Activated CD8-positive, alpha-beta memory T cell treated with anti-CD3 and anti-CD28 coated beads, Interleukin-2, amount 50 U/mL, for 24 hours (primary cell): ENCODE measurements around the gene MMGT1.

Experiments used
- DNase-seq: peaks from one replicate; pipeline ENCODE4 v3.0.0-alpha.2; 2020; ENCODE audit errors: extremely low read depth

Gene MMGT1

DNA sequence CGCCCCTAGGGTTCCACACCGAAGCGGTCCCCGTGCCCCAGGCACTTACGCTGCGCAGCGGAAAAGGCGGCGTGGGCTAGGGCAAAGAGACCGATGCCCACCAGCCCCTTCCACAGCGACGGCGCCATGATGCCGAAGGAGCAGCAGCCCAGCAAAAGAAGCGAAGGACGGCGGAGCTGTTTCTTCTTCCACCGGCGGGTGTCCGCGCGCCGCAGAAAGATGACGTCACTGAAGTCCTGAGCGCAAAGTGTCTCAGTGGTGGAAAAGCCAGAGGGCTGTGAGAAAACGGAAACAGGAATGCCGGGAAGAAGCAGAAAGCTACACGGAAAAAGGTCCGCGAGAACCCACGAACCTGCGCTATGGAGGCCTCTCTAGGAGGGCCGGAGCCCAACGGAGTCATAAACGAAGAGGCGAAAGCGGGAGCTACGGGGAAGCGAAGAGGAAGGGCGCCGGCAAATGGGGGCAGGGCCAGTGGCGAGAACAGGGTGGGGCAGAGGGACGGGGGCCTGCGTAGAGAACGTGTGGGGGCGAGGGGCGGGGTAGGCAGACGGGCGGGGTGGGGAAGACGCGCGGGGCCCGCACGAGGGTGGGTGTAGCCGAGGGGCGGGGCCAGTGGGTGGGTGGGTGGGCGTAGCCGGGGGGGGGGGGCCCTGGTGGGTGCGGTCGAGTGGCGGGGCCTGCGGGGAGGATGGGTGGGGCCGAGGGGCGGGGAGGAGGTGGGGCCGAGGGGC, at the start of gene MMGT1:
TSS of gene MMGT1 (minus strand) at position 441 of the 731 bp plus-strand sequence. CDS start at position 128, 313 bp downstream.
- peak; percentile 51 for DNase-seq

DNA sequence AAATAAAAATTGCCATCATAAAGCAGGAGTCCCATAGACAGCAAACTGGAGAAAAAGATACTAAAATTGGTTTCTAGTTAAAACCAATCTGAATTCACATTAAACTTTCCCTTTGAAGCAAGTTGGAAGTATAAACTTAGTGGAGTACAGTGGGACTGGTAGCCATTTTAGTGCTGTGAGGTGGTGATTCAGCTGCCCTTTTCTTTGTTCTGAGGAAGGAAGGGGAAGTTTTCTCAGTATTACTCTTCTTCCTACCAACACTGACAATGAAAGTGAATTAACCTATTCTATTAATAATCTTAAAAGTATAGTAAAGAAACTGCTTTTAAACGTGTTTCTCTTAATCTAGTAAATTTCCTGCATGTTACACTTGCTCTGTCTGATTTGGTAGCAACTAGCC, 48.1 kb upstream of the MMGT1 start:
- no peak for DNase-seq

DNA sequence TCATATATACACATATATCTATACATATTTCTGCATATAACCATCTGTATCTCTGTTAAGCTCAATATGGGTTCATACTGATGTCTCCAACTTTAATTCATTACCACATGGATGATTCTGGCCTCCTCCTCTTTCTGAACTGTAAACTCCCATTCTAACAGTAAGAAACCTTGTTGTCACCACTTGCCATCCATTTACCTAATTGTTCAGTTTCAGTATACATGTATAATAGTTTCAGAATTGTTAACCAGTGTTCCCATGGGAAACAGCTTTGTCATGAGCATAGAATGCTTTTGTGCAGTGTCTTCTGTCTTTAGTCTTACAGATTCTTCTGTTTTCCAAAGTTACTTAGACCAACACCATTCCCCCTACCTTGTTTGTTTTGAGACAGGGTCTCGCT, 47.4 kb upstream of the MMGT1 start:
- DNase-seq, result no peak

DNA sequence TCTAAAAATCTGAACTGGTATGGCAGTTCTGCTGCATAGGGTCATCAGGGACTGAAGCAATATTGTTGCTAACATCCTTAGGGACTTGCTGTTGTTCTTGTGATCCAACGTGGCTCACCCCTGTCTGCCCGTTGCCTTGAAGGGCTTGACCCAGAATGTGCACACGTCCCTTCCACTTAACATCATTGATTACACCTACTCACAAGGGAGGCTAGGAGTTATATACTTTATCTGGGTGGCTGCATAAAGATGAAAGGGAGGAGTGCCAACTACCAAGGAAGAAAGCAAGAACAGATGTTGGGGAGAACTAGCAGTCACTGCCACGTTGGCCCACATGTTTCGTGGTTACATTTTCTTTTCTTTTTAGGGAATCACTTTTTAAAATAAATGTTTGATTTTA, 45.4 kb upstream of the MMGT1 start:
- DNase-seq, result no peak

DNA sequence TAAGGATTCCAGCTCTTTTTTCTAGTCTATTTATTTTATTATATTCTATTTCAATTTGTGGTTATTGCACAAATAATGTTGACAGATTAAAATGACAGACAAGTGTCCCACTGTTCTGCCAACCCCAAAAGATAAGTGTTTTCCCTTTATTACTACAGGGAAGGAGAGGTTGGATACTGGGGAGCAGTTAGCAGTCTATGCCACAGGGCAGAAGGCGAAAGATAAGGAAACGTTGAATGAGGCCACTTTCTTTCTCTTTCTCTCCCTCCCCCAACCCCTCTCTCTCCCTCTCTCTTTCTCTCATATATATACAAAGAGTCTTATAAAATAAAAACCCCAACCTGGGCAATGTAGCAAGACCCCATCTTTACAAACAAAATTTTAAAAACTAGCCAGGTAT, 43.1 kb upstream of the MMGT1 start:
- no peak for DNase-seq

DNA sequence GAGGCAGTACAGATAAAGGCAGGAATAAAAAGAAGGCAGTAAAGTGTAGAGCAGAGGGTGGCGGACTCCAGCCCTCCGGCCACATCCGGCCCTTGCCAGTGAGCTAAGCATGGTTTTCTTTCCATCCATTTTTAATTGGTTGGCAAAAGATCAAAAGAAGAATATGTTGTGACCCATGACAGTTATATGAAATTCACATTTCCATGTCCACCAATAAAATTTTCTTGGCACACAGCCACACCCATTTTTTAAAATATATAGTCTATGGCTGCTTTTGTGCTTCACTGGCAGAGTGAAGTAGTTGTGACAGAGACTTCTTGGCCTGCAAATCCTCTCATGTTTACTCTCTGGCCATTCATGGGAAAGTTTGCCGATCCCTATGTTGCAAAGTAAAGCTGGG, 41.2 kb upstream of the MMGT1 start:
- DNase-seq, result no peak

DNA sequence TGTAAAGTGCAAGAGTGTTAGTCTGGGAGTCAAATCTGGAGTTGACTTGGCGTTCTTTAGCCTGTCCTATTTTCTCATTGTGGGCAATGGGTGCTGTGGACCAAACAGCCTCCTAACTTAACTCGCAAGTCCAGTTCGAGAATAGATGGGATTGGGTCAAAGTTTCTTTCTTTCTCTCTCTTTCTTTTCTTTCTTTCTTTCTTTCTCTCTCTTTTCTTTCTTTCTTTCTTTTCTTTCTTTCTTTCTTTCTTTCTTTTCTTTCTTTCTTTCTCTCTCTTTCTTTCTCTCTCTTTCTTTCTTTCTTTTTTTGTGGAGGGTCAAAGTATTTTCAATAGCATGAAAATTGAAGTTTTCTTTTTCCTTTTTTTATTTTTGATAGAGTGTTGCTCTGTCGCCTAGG, 14.5 kb upstream of the MMGT1 start:
- DNase-seq, result no peak

DNA sequence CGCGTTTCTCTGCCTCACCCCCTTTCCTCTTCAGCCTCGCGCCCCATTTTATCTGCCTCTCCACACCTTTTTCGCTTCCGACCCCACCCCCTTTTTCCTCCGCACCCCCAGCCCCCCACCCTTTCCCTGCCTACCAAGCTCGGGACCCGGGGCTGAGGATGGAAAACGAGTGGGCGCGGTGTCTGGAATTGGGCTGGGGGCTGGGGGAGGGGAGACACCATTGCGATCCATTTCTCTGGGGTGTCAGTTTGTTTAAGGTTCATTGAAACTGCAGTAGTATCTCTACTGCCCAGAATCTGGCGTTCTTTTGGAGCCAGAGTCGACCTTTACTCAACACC, 12.2 kb upstream of the MMGT1 start:
- DNase-seq, result no peak

DNA sequence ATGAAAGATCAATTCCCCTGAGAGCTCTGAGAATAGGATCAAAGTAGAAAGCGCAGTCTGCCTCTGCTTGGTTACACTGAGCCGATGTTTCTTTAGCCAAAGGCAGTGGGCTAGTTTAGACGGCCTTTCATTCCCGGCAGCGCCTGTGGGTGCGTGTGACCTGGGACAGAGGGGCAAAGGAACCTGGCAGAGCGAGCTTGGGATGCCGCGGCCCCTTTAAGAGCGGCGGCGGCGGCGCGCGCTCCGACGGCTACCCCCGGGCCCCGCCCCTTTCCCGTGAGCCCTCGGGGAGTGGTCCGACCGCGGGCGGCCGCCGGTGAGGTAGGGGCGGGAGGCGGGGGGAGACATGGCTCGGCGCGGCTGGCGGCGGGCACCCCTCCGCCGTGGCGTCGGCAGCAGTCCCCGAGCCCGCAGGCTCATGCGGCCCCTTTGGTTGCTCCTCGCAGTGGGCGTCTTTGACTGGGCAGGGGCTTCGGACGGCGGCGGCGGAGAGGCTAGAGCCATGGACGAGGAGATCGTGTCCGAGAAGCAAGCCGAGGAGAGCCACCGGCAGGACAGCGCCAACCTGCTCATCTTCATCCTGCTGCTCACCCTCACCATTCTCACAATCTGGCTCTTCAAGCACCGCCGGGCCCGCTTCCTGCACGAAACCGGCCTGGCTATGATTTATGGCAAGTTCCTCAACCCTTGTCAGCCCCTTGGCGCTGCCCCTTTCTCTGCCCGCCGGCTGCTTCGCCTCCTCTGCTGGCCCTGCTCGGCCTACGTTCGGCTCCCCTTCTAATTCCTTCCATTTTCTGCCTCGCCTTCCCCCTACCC, 11.6 kb upstream of the MMGT1 start, which contains the start of gene SLC9A6:
TSS of gene SLC9A6 (plus strand) at position 279 of the 816 bp plus-strand sequence. CDS start at position 503, 224 bp downstream.
- peak; percentile 20 for DNase-seq

DNA sequence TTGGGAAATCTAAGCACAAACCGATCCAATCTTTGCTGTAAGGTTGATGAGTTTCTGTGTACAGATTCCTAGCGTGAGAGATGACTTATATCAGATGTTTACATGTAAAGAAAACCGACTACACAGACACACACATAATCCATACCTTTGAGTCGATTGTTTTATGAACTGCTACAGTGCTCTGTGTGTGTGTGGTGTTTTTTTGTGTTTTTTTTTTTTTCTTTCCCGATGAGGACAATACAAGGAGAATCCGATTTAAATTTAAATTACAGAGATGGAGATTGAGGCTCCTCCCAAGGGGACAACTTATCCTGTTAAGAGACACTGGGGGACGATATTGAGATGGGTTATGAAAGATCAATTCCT, 11.0 kb upstream of the MMGT1 start:
- no peak for DNase-seq

DNA sequence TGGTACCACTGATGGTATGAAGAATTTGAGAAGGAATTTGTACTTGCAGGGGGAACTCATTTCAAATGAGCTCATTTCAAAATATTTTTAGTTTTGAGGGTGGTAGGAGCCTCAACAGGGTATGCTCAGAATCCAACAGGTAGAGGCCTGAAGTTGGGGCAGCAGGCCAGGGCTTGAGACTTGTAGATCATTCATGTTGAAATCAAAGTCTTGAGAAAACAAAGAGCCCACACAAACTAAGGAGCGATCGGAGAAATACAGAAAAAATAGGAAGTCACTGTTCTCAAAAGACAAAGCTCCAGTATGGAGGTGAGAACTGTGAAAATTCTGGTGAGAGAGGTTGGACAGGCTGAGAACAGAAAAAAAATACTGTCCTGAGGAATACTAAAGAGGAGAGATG, 10.5 kb upstream of the MMGT1 start:
- DNase-seq, result no peak

DNA sequence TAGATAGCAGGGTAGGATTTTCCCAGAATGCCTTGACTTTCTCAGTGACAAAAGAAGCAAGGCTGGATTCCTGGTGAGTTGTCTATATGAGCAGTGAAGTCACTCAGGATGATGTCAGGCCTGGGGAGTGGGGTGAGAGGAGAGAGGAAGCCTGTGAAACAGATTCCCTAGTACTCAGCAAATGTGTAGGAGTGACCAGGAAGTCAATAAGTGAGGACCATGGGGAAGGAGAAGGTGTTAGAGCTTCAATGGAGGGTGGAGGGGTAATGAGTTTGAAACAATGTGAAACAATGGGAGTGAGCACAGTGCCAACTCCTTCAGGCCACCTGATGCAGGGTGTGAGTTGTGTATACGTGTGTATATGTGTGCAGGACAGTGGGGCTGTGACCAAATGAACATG, 9.1 kb upstream of the MMGT1 start:
- no peak for DNase-seq

DNA sequence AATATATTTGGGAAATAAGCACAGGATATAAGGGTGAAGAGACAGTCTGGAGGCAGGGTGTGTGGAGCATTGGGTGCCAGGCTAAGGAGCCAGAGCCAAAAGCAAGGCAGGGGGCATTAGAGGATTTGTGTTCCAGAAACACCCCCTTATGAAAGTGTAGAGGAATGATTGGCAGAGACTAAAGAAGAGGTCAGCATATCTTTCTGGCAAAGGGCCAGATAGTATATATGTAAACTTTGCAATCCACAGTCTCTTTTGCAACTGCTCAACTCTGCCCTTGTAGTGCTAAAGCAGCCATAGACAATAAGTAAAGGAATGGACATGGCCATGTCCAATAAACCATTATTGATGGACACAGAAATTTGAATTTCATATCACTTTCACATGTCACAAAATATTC, 7.9 kb upstream of the MMGT1 start:
- DNase-seq, result no peak

DNA sequence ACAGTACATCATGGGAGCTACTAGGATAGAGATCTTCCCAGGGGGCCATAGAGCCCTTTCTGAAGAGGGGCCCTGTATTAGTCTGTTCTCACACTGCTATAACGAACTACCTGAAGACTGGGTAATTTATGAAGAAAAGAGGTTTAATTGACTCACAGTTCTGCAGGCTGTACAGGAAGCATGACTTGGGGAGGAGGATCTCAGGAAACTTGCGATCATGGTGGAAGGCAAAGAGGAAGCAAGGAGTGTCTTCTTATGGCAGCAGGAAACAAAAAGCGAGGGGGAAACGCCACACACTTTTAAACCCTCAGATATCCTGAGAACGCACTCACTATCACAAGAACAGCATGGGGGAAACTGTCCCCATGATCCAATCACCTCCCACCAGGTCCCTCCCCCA, 7.2 kb upstream of the MMGT1 start:
- no peak for DNase-seq

DNA sequence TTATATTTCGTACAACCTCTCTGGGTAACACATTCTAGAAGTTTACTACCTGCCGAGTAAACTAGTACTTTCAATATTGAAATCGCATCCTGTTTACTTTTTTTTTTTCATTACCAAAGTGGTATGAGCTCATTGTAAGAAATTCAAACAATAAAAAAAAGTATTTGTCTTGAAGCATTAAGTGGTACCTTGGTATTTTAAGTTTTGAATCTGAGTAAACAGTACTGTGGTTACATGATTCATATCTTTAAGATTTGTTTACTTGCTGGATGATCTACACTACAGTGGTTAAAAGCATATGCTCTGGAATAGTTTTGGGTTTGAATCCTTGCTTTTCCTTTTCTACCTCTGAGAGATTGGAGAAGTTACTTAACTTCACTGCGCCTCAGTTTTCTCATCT, 3.8 kb upstream of the MMGT1 start:
- no peak for DNase-seq

DNA sequence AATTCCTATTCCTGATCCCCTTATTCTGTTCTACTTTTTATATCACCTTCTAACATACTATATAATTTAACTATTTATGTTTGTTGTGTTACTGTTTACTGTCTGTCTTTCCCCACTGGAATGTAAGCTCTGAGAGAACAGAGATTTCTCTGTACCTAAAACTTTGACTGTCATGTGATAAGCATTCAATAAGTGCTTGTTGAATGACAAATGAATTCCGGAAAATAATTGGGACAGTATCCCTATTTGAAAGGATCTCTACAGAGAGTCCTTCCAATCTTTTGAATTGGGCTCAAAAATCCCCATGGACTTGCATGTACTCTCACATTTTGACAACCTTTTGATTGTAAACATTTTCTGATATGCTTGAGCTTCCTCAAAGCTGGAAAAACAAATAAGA, 1.6 kb upstream of the MMGT1 start:
- DNase-seq, result no peak

DNA sequence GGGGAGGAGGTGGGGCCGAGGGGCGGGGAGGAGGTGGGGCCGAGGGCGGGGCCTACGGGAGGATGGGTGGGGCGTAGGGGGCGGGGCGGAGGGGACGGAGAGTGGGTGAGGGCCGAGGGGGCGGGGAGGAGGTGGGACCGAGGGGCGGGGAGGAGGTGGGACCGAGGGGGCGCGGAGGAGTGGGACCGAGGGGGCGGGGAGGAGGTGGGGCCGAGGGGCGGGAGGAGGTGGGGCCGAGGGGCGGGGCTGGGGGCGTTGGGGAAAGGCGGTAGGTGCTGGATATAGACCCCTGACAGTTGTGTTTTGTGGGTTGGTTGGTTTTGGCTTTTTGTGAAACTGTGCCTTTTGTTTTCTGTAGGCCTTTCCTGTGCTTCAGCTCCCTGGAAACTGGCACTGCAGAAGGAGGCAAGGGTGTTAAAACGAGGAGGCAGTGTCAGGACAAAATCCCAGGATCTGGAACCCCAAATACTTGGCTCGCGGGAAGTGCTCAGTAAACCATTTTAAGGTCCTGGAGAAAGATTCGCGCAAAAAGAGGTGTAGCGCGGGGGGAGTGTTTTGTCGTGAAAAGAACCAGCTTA, 580 bp upstream of the MMGT1 start:
- DNase-seq, result no peak

DNA sequence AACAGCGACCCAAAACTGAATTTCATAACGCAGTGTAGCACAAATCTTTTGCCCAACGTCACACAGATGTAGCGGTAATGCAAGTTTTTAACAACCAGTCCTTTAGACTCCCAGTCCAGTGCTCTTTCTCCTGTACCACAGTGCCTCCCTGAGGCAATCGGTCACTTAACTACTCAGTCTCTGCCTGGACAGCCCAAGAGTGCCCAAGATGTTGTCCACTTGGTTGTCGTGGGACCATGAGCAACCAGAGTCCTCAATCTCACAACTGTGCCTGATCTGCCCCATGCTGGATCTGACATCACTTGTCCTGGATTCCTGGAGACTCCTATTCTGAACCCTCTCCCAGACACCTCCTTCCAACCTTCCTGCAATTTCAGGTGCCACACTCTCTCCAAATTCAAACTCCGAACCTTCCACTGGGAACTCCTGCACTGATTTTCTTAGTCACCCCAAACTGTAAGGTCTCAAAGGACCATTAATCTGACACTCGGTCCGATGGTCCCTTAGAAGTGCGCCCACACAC, 702 bp downstream of the MMGT1 start:
- no peak for DNase-seq

DNA sequence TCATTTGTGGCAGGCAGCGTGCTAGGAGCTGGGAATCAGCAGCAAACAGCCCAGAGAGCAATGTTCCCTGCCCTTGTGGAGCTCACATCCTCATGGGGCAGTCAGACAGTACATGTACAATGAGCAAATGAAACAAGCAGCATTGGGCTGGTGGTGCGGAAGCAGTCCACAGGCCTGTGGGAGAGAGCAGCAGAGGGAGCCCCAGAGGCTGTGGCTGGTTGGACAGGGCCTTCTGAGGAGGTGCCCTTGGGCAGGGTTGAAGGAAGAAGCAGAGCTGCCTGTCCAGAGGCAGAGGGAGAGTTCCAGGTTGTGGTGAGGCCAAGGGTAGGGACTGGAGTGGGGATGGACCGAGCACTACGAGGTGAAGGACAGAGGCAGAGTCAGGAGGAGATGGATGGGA, 22.5 kb downstream of the MMGT1 start:
- DNase-seq, result no peak

DNA sequence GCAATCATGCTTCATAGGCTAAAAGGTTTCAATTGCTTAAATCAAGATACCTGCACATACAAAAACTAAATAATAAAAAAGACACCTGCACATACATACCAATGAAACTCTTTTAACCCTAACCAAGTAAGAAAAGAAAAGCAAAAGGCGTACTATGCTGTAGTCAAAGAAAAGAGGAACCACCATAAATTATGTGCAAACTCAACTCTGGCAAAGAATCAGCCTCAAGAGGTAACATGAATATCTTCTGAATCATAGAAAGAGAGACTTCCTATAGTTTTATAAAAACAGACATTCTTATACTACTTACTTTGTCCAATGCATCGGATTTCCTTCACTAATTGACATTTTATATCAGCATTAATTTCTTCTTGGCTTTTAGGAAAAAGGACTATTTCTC, 29.3 kb downstream of the MMGT1 start:
- DNase-seq, result no peak

DNA sequence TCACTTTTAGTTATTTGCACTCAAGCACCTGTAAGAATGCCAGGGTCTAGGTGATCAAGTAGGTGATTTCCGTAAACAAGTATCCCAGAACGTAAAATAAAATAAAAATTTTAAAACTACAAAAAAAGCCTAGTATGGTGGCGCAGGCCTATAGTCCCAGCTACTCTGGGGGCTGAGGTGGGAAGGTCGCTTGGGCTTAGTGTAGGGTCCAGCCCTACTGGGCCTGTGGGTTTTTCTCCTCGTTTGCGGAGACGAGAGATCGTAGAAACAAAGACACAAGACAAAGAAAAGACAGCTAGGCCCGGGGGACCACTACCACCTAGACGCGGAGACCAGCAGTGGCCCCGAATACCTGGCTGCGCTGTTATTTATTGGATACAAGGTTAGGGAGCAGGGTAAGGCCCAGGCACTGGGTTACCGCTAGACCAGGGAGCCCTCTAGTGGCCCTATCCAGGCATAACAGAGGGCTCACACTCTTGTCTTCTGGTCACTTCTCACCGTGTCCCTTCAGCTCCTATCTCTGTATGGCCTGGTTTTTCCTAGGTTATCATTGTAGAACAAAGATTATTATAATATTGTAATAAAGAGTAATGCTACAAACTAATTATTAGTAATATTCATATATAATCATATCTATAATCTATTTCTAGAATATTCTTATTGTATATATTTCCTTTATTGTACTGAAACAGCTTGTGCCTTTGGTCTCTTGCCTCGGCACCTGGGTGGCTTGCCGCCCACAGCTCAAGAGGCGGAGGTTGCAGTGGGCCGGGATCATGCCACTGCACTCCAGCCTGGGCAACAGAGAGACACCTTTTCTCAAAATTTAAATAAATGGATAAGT, 41.9 kb downstream of the MMGT1 start:
- DNase-seq, result no peak

DNA sequence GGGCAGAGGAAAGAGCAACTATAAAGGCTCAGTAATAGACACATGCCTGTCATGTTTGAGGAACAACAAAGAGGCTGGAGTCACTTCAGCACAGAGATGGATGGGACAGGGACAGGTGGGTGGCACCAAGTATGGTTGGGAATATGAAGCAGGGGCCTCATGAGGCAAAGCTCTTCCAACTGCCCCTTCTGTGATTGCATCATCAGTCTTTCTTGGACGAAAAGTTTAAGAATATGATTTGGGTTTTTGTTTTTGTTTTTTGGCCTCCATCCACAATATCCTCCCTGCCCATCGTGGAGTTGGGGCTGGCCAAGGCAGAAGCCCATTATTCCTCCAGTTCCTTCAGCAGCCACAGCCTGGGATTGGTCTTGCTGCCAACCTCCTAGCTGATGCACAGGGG, 45.9 kb downstream of the MMGT1 start:
- no peak for DNase-seq
